ENCODE measurements around the gene POGZ.
"Not testable (repeated sequence)": the region's sequence is repeated elsewhere in the genome, so short reads cannot be mapped to it uniquely, and the experiment has no call there.

The POGZ gene

DNA sequence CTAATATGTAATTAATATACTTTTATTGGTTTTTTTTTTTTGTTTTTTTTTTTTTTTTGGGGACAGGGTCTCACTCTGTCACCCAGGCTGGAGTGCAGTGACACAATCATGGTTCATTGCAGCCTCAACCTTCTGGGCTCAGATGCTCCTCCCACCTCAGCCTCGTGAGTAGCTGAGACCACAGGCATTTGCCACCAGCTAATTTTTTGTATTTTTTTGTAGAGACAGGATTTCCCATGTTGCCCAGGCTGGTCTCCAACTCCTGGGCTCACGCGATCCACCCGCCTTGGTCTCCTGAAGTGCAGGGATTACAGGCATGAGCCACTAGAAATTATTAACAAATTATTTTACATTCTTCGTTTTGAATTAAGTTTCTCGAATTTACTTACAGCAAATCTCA lies 16.8 kb upstream of the POGZ start:
- DNase-seq (ENCODE audit: low spot score), result no peak

DNA sequence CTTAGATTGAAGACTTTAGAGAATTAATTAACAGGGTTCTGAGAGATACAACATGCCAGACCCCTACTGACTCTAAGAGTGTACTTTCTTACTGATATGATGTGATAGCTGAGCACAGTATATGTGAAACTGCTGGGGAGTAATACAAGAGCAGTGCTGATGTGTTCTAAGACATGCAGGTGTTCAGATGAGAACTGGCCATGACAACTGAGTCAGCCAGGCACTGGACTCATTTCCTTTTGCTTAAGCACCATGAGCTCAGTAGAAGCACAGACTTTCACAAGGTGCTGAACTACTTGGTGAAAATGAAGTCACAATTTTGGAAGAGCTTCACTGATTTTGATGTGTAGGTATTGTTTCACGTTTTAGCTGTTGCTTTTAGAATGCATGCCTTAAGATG lies 15.9 kb upstream of the POGZ start:
- no peak for DNase-seq (ENCODE audit: low spot score)

DNA sequence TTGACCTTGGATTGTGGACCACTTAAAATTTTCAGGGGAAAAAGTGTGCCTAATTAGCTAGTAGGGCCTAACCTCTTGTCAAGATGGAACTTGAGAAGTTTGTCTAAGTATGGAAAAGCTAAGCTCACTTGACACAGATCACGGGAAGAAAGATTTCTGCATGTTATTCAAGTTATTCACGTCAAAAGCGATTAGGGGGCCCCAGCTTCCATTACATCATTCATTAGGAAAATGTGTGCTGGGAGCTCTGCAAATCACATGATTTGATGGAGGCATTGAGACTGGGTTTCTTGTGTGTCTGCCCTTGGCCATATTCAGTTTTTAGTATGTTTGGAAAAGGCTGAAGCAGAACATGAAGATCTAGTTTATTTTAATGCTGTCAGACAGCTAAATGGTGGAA lies 15.5 kb upstream of the POGZ start:
- no peak for DNase-seq (ENCODE audit: low spot score)

DNA sequence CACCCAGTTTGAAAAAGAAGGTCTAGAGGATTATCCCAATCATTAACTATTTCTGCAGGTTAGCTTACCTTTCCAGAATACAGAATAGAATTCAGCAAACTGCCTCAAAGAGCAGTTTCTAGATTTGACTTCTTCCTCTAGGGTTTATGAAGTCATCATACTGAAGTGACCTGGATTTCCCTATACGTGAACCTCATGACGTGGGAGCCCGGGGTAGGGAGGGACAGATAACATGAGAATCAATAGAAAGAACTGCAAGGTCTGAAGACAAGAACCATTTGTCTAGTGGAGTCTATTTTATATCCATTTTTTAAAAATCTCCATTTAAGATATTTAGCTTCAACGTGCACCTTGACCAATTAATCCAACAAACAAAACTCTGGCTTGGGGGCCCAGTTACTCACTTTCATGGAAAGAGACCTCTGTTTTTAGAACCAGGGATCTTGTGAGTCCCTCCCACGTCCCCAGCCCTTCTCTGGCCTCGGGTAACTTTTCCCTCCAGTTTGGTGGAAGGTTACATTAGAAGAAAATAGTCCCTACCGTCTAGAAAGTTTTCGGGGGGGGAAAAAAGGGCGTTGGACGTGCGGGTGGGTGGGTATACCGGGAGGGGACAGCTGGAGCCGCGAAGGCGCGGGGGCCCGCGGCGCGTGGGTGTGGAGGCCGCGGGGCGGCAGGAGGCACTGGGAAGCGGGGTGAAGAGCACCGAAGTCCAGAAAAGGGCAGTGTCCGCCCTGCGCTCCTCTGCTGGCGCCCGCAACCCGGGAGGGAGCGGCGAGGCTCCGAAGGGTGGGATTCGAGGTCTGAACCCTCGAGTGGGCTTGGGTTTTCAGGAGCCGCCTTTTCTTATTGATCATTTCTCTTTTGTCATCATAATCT lies 13.8 kb upstream of the POGZ start:
- peak; percentile 51 for DNase-seq (ENCODE audit: low spot score)

DNA sequence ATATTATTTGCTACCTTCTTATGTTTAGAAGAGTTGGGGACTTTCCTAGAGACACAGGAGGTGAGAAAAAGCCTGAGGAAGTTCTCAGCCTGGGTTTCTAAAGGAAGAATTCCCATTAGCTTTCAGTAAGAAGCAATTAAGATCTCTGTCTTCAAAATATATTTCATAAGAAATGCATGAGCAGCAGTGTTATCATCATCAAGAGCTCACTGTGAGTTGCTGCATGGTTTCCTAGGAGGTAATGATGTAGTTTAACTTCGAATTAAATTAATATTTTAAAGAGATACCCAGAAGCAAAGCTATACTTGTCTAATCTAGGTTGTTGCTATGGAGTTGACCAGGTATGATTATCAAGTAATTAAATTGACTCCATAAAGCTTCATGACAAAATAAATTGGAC lies 5.7 kb upstream of the POGZ start:
- no peak for DNase-seq (ENCODE audit: low spot score)

DNA sequence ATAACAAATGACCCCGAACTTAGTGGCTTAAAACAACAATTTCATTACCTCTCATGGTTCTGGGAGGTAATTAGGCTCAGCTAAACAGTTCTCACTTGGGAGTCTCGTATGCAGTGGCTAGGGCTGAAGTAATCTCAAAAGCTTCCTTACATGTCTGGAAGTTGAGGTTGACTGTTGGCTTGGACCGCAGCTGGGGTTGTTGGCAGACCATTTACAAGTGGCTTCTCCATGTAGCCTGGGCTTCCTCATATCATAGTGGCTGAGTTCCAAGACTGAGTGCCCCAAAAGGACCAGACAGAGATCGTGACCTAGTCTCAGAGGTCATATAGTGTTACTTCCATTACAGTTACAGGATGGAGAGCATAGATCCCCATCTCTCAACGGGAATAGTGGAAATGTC lies 2.4 kb upstream of the POGZ start:
- DNase-seq (ENCODE audit: low spot score), result no peak

DNA sequence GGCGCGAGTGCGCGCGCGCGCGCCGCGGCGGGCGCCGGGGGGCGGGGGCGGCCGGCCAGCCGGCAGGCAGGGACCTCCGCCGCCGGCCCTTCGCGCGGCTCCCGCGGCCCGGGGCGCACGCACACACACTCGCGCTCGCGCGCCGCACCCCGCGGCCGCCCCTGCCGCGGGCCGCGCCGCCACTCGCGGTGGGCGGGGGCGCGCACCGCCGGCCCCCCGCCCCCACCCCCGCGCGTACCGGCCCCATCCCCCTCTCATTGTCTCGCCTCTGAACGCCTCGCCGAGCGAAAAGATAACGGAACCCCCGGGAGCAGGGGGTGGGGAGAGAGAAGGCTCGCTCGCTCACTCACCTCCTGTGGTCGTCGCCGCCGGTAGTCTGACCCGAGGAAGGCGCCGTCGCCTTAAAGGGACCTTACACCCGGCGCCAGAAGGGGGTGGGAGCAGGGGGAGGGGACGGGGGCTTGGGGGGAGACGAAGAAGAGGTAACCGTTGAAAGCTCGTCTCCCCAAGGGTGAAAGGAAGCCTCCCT lies 428 bp downstream of the POGZ start:
- DNase-seq (ENCODE audit: low spot score), result peak; percentile 36

DNA sequence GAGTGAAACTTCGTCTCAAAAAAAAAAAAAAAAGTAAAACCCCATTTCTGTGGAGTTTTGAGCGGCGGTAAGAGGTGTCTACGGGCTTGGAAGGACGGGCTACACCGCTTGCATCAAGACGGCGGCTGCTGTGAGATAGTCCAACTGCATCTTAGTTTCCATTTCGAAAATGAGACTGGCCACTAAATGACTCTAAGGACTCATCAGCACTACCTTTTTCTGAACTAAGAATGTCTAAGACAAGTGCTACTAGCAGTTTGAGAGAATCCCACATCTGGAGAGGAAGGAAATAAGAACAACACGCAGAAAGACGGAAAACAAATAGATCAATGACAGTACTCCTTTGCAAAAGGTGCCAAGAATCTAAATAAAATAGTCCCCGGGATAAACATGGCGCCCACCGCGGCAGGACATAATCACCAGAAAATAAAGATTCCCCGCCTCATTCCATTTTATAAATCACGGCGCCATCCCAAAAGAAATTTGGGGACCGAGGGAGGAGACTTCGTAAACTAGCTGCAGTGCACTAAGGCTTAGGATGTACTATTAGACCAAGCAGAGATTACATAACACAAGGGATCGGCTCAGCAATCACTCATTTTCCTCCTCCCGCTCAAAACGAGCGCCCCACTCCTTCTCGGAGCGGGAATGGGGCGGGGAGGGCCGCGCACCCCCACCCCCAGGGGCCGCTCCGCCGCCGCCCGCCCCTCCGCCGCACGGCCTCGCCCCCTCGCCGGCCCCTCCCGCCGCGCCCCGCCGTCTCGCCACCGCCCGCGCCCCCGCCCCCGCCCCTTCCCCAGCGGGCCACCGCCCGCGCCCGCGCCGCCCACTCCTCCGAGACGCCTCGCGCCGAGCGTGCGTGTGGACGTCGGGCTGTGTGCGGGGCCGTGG lies 1.1 kb downstream of the POGZ start:
- DNase-seq (ENCODE audit: low spot score), result peak; percentile 41

DNA sequence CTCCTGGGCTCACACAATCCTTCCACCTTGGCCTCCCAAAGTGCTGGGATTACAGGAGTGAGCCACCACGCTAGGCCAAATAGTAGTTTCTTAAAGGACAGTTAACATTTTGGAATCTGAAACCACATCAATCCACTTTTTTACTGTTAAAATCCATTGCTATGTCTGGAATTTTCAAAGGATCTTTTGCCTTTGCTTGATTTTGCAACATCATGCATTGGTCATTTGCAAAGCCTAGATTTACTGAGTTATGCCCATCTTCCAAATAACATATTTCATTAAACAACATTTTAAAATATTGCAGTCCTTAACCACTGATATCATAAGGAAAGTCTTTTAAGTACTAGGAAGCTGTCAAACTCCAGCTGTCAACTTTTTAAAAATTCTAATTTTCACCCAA lies 3.3 kb downstream of the POGZ start:
- DNase-seq (ENCODE audit: low spot score), result no peak

DNA sequence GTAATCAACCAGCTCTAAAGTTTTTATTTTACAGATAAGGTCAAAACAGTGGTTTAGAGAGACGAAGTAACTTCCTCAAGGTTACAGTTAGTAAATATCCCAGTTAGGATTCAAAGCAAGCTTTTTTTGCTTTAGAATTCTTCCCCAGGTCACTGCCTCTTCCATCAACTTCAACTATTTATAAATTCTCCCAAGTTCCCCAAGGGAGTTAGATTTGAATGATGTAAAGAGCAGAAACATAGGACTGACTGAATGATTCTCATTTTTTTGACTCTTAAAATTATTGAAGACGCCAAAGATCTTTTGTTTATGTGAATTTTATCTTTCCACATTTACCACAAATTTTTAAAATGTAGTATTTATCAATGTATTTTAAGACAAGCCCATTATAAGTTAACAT lies 4.1 kb downstream of the POGZ start:
- DNase-seq (ENCODE audit: low spot score), result peak; percentile 2

DNA sequence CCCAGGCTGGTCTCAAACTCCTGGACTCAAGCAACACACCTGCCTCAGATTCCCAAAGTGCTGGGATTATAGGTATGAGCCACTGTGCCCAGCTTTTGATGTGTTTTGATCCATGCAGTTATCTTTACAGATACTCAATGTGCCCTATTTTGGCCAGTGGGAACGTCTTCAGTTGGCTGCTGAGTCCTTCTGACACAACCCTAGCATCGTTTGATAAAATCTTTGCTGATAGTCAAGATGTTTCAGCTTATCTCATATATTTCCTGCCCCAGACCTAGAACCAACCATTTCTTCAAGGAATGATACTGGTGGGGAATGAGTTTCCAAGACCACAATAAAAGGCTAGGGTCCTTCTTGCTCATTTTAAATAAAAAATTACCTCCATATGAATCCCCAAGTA lies 11.6 kb downstream of the POGZ start:
- no peak for DNase-seq (ENCODE audit: low spot score)

DNA sequence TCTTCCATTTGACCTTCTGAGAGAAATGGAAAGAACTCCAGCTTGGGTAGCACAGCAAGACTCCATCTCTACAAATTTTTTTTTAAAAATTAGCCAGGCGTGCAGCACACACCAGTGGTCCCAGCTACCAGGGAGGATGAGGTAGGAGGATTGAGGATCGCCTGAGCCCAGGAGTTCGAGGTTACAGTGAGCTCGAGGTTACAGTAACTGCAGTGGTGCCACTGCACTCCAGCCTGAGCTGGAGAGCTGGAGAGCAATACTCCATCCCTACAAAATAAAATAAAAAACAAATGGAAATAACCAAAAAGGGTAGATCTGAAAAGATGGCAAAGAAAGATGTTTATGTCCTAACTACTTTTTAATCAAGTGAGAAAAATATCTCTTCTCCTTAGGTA lies 14.5 kb downstream of the POGZ start:
- no peak for DNase-seq (ENCODE audit: low spot score)

DNA sequence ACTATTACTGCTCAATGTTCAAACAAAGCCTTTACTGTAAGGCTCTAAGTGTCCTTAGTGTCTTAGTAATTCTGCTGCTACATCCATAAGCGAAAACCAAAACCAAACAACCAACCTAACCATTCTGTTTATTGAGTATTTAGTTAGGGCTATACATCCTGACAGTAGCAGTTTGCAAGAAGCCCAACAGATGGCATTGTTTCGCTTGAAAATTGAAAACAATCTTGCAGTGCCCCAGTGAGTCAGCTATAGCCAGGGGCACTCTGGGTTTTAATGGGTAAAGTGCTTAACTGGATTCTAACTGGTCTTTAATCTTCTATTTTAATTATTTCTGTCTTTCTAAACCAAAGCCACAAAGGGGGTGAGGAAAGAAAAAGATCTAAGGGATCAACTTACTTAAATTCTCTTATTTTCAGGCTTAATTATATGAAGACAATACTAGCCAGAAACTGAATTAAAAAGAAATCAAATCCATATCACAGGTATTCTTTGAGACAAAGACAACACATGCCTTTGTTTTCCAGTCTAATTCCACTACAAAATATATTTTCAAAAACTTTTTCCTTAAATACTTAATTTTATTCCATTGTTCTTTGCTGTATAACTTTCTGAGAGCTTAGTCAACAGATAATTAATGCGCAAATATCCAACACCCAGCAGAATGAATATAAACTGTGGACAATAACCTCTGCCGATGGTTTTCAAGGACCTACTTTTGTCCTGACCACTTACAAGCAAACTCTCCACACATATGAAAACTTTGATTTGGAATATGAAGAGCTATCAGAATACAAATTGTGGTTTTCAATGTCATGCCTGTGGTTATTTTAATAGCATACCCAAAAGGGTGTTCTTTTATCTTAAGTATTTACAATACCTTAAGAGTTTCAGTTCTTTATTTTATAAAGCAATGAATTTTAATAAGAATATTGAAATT lies 15.2 kb downstream of the POGZ start:
- DNase-seq (ENCODE audit: low spot score), result peak; percentile 82

DNA sequence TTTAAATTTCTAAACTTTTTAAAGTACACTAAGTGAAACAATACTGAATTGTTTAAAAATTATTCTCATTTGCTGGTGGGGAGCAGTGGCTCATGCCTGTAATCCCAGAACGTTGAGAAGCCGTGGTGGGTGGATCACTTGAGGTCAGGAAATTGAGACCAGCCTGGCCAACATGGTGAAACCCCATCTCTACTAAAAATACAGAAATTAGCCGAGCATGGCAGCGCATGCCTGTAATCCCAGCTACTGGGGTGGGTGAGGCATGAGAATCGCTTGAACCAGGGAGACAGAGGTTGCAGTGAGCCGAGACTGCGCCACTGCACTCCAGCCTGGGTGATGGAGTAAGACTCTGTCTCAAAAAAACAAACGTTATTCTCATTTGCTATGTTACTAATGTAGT lies 21.9 kb downstream of the POGZ start:
- not testable (repeated sequence) for DNase-seq (ENCODE audit: low spot score)

DNA sequence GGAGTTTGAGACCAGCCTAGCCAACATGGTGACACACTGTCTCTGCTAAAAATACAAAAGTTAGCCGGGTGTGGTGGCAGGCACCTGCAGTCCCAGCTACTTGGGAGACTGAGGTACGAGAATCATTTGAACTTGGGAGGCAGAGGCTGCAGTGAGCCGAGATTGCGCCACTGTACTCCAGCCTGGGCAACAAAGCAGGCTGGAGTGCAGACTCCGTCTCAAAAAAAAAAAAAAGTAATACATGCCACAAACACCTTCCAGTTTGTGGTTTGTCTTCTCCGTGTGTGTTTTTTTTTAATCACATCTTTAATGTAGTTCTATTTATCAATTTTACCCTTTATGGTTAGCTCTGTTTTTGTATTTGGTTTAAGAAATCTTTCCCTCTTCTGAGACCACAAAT lies 22.3 kb downstream of the POGZ start:
- no peak for DNase-seq (ENCODE audit: low spot score)

DNA sequence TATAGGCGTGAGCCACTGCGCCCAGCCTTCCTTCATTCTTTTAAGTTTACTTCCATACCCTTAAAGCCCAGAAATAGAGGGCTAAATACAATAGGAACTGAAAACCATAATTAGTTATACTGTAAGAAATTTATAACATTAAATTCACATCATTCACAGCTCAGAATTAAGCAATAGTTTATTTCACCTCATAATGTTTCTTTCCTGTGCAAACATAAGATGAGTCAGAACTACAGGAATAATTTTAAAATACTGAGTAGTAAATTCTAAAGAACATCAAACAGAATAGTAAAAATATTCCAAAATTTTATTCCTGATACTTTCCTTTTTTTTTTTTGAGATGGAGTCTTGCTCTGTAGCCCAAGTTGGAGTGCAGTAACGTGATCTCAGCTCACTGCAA lies 24.1 kb downstream of the POGZ start:
- no peak for DNase-seq (ENCODE audit: low spot score)

DNA sequence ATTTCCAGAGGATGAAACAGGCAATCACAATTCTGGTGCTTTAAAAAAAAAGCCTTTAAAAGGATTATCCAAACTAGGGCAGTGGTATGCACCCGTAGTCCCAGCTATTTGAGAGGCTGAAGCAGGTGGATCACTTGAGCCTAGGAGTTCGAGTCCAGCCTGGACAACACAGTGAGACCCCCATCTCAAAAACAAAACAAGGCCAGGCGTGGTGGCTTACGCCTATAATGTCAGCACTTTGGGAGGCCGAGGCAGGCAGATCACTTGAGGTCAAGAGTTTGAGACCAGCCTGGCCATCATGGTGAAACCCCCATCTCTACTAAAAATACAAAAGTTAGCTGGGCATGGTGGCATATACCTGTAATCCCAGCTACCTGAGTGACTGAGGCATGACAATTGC lies 25.5 kb downstream of the POGZ start:
- not testable (repeated sequence) for DNase-seq (ENCODE audit: low spot score)

DNA sequence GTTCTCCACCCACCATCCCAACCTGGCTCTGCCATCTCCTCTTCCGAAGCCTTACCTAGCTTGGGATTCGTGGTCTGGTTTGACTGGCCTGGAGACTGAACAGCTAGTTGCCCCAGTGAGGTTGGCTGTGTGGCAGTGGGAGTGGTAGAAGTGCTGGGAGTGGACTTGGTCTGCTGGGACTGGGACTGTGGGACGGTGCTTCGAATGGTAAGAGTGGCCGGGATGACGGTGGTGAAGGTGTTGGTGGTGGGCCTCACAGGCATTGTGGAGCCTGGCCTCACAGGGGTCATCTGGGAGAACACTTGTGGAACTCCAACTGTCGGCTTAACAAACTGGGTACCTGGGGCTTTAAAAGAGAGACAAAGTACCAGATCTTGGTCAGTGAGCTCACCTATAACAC lies 31.2 kb downstream of the POGZ start:
- no peak for DNase-seq (ENCODE audit: low spot score)

DNA sequence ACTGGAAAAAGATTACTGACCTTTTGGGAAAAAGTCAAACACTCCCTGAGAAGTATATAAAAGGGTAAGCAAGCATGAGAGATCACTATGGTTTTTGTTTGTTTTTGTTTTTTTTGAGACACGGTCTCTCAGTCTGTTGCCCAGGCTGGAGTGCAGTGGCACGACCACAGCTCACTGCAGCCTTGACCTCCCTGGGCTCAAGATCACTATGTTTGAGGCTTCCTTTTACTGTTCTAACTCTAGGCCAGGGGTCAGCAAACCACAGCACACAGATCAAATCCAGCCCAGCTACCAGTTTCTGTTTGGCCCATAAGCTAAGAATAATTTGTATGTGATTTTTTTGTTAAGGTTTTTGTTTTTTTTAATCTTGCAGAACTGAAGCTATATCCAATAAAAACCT lies 34.2 kb downstream of the POGZ start:
- no peak for DNase-seq (ENCODE audit: low spot score)

DNA sequence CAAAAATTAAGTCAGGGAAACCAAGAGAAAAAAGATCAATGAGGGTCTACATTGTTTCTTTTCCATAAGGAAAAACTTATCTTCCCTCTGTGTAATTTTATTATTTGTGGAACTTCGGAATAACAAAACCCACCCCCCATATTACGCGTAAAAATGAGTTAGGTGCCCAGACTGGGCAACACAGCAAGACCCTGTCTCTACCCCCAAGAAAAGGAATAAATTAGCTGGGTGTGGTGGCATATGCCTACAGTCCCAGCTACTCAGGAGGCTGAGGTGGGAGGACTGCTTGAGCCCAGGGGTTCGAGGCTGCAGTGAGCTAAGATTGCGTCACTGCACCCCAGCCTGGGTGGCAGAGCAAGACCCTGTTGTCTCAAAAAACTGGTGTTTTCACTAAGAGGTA lies 39.5 kb downstream of the POGZ start:
- DNase-seq (ENCODE audit: low spot score), result no peak

DNA sequence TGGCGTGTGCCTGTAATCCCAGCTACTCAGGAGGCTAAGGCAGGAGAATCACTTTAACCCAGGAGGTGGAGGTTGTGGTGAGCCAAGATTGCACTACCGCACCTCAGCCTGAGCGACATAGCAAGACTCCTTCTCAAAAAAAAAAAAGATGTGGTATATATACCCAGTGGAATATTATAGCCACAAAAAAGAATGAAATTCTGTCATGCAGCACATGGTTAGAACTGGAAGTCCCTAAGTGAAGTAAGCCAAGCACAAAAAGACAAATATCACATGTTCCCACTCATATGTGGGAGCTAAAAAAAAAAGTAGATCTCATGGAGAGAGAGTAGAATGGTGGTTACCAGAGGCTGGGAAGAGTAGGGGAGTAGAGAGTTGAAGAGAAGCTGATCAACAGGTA lies 41.2 kb downstream of the POGZ start:
- DNase-seq (ENCODE audit: low spot score), result no peak

DNA sequence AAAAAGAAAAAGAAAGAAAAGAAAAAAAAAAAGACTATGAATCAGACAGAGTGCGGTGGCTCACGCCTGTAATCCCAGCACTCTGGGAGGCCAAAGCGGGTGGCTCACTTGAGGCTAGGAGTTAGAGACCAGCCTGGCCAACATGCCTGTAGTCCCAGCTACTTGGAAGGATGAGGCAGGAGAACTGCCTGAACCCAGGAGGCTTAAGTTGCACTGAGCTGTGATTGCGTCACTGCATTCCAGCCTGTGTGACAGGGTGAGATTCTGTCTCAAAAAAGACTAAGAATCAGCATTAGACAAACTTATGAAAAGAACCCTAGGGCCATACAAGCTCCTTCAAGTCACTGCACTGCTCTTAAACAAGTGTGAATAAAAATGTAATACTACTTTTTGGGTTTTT lies 43.1 kb downstream of the POGZ start:
- no peak for DNase-seq (ENCODE audit: low spot score)

Measured in hematopoietic multipotent progenitor cell treated with erythropoietin and hydrocortisone succinate and interleukin-3 and kit ligand, for 15 days (in vitro differentiated cells).